Raji (cell line): ENCODE results near the gene RFX8.

Source experiments
- POLR2A ChIP-seq: IDR thresholded peaks from 2 replicates; pipeline ENCODE4 v1.6.1; 2011; ENCODE audit warnings: low read depth, low read length, control low read depth; ENCODE audit not compliant: insufficient read depth

Gene RFX8

DNA sequence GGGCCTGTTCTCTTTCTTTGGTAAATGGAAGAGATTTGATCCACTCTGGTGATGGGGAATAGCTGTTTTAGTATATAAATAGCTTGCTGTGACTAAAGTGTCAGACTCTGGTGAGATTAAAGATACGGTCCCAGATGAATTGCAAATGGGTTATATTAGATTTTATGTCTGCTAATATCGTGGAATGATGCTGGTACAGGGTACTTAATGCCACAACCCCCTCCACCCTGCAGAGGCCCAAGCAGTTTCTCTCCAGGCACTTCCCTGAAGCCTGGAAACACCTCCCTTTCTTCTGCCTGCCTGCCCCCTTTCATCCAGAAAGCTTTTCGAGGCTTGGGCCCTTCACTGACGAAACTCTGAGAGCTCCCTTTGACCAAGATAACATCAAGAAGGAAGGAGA is 21.4 kb upstream of the RFX8 start:
- no peak for TF ChIP-seq POLR2A

DNA sequence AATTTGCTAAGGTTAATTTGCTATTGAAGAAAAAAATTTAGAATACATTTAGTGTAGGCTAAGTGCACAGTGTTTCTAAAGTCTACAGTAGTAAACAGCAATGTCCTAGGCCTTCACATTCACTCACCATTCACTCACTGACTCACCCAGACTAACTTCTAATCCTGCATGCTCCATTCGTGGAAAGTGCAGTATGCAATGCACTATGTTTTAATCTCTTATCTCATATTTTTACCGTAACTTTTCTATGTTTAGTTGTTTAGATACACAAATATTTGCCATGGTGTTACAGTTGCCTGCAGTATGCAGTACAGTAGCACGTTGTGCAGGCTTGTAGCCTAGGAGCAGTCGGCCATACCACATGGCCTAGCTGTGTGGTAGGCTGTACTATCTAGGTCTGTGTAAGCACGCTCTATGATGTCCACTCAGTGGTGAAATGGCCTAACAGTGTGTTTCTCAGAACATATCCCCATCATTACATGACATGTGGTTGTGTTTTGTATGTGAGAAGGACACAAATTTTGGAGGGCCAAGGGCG is 18.1 kb upstream of the RFX8 start:
- TF ChIP-seq POLR2A = no peak

DNA sequence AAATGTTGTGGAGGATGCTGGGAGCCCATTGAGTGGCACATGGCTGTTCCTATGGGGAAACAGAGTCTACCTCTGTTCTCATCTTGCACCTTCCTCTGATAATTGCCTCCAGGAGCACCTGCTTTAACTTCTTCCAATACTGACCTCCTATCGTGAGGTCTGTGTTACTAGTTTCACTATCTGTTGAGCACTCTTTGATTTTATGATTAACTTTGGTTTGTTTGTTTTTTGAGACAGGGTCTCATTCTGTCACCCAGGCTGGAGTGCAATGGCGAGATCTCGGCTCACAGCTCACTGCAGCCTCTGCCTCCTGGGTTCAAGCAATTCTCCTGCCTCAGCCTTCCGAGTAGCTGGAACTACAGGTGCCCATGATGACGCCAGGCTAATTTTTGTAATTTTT is 12.1 kb upstream of the RFX8 start:
- no peak for TF ChIP-seq POLR2A

DNA sequence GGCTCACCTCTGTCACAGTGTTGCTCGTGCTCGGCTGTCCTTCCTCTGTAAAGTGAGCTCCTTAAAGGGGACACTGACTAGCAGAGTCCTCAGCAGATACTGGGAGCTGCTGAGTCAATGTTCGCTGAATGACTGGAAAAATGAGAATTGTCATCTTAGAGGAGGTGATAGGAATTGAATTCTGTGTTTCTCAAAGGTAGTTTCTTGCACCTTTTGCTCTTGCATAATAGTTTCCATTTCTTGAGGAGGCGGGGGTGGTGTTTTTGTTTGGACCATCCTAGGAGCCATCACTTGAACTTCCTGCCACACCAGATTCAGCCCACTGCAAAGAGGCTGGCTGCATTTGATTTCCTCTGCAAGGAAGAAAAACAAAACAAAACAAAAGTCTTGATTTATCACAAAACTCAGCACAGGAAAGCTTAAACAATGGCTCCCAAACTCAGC is 11.4 kb upstream of the RFX8 start:
- TF ChIP-seq POLR2A = no peak

DNA sequence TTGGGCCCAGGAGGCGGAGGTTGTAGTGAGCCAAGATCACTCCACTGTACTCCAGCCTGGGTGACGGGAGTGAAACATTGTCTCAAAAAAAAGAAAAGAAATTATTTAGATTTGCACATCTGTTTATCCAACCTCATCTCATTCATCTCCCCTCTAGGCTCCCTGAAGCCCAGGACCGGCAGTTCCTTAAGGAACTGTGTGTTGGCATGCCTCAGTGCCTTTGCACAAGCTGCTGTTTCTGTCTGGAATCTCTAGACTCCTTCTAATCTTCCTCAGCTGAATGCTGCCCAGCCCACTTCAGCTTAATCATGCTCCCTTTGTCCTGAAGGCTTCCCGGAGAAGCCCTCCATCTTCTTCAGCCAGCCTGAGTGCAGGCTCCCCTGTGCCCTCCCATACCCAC is 10.9 kb upstream of the RFX8 start:
- no peak for TF ChIP-seq POLR2A

DNA sequence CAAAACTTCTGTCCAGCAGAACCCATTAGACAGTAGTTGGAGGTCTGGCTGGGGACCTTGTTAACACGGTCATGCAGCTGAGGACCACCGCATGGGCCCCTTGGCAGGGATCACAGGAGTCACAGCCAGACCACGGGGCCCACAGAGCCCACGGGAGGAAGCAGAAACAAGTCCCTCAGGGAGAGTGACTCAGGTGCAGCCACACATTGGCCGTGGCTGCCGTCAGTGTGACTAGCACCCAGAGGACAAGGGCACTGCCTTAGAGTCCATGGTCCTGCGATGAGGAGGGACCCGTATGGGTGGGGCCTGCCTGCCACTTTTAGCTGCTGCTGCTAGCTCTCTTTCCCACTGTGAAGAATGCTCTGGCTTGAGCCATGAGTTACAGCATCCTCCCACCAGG is 5.9 kb upstream of the RFX8 start:
- no peak for TF ChIP-seq POLR2A

DNA sequence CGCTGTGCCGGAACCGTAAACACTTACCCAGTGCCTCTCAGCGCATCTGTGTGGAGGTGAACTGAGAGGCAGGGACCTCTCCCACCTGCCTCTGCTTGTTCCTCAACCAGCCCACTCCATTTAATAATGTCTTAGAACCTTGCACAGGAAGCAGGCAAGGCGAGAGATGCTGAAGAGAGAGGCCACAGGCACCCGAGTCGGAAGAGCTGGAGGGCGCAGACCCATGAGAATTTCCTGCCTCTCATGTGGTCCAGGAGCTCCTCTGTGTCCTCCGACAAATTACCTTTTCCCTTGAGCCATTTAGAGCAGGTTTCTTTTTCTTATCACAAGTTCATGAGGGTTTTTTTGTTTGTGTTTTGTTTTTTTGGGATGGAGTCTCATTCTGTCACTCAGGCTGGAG is 4.9 kb upstream of the RFX8 start:
- no peak for TF ChIP-seq POLR2A

DNA sequence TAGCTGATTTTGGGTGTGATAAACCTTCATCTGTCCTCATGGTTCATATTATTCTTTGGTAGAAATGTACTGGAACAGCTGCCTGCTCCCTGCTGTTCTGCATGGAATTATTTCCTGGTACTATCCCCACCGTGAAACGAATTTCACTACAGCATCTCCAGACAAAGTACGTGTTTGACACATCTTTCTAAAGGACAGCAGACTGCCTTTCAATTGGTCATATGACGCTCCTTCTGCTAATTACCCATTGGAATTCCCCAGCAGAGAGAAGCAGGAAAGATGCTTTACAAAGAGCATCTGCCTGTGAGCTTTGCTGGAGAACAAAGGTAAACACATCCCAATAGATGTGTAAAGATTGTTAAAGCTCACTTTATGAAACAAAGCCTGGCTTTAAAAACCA is 4.4 kb upstream of the RFX8 start:
- TF ChIP-seq POLR2A = no peak

DNA sequence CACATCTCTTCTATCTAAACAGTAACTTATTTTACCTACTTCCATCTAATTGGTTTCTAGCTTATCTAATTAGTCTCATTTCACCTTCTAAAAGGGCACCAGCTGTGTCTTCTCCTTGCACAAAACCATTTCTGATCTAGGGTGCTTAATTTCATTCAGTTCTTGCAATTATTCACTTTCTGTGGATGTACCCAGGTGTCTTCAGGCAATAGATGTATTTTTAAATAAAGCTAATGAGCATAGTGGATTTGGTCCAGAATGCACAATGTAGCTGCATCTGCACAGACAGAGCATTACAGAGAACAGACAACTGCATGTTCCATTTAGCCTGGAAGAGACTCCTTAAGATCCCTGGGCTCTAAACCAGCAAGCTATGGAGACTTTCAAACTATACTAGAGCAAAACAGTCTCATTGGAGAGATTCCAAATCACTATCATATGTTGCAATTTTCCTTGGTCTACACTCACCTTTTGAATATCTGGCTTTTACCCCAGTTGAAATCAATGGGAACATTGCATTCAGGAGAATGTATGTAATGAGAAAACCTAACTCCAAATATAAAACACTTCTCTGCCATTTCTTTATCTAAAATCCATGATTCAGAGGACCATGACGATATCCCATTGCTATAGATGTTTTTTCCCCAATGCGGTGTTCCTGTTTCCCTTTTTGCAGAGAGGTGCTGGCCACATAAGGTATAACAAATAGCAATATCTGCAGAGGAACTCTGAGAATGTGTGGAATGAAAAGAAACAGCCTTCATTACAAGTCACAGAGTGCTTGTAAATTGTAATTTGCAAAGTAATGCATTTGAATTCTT is 3.5 kb upstream of the RFX8 start:
- no peak for TF ChIP-seq POLR2A

DNA sequence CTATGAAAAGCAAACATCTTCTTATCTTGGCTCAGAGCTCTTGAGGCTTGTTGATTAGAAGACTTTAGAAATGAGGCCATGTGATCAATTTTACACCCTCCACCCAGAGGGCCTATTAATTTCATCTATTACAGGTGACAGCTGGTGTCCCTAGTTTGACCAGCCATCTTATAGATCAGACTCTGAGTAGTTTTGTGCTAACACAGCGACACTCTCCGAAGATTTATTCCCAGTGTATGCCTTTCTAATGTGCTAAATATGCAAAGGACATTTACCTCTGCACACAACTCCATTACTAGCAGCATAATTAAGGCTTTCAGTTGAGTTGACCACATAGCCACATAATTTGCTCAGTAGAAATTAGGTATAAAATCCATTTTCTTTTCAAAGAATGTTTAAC is 2.6 kb upstream of the RFX8 start:
- TF ChIP-seq POLR2A = no peak

DNA sequence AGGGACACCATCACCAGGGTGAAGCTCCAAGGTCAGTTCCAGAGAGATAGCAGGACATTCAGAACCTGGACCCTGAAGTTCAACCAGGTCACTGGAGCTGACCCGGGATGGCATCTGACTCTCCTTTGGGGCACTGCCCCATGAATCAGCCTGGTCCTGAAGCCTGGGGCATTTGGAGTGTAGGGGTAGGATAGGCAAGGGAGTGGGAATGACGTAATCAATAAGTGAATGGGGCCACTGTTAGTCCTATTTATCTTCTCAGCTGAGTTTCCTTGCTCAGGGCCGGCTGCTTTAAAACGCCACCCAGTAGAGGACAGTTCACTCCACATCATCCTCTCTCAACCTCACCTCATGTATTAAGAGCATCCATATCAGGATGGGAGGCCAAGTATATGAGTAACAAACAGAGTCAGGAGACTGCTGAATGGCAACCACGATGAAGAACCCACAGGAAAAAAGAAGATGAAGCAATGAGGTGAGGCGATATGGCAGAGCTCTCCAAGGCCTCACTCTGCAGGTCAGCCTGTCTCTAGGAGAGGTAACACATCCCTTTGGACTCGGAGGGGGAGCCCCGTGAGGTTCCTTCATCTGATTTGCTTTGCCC is 1.8 kb upstream of the RFX8 start:
- TF ChIP-seq POLR2A = no peak

DNA sequence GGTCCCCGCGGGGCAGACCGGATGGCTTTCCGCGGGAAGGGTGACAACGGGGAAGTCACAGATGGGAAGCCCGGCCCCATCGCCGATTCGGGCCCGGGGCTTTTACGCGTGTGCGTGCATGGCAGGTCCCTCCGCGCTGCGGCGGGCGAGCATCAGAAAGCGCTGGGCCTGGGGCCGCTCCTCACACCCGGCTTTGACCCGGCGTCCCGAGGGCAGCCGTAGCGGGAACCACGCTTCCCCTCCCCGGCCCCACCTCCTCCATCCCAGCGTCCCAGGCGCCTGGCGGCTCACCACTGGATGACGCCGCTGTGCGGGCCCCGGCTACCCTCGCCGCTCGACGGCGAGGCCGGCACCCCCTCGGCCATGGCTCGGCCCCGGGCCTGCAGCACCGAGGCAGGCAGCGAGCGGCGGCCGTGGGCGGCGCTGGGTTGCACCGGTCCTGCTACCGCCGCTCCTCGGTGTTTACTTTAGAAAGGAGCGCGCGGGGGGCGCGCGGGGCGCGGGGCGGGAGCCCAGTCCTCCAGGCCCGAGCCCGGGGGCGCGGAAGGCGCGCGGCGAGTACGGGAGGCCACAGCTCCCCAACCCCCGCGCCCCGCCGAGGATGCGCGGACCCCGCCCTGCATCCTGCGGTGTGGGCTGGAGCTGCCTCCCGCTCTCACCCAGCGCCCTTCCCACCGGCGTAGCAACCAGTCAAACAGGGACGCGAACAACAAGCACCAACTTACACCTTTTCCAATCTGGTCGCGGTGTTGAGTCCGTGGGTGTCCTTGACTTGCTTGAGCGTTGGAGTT is 806 bp downstream of the RFX8 start:
- no peak for TF ChIP-seq POLR2A

DNA sequence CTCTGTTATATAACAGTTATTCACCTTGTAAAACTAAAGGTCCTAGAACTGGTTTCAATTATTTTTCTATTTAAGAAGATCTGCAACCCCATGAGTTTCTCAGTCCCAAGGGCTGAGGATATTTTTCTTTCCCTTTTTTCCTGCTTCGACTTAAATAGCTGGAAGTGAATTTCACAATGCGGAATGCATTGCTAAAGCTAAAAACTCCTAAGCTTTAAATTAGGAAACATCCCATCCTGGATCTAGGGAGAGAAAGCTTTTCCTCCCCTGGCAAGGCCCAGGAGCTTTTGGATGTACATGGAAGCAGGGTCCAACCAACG is 1.4 kb downstream of the RFX8 start:
- TF ChIP-seq POLR2A = no peak

DNA sequence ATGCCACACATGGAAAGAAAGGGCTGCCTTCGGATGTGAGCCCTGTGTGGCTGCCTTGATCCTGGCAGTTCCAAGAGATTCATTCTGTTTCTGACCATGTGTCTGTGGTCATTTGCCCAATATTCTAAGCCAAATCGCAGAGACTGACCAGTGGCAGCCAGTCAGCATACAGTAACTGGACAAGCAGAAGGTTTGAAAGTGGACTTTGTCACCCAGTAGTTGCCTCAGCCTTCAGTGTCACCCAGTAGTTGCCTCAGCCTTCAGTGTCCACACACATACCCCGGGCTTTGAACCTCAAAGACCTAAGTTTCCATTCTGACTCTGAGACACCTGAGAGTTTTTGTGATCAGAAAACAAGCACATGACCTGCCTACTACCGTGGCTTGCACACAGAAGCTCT is 5.0 kb downstream of the RFX8 start:
- no peak for TF ChIP-seq POLR2A

DNA sequence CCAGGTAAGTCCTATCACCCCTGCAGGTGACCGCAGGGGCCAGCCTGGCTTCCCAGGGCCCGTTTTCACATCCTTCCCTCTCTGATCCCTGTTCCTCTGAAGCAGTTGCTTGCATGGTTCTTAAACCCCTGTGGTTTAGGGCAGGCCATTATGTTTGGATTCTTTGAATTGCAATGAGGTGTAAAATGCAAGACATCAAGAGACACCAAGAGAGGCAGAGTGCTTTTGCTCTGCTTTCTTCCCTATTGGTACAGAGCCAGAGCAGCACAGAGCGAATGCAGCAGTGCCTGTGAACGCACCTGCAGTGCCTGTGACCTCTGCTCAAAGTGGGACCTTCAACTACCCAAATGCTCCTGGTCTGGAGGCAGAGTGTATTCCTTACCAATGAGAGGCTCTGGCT is 7.6 kb downstream of the RFX8 start:
- TF ChIP-seq POLR2A = no peak

DNA sequence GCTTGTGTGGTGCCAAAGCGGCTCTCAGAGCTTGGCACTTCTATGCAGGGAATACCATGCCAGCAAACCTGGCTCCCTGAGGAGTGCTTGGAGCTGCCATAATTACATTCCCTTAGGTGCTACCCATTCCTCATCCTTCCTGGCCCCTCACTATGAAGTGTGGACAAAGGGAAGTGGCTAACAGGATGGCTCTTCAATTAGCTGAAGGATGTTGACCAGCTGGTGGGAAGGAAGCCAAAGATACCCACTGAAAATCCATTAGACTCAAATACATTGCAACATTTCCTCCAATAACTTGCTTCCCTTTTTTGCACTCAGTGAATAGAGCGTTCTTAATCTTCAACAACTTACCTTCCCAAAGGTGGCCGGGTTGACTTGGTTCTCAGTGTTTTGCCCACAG is 8.5 kb downstream of the RFX8 start:
- TF ChIP-seq POLR2A = no peak
